ENCODE data around the gene TMEM198.

TMEM198 gene

DNA sequence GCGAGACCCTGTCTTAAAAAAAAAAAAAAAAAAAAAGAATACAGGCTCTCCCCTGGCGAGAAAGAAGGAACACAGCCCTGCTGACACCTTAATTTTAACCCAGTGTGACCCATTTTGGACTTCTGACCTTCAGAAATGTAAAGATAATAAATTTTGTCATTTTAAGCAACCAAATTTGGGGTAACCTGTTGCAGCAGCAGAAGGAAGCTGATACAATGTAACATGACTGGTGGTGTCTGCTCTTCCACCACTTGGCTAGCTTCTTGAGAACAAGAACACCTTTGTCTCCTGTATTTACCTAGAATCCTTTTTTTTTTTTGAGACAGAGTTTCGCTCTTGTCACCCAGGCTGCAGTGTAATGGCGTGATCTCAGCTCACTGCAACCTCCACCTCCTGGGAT, 47.3 kb downstream of the TMEM198 start:
- DNase-seq, result no peak

GRCh38 chr2:219592736-219593135, 48.9 kb downstream of the TMEM198 start:
- no peak for DNase-seq

- no peak for DNase-seq
Measured at GRCh38 chr2:219593154-219593553, 49.3 kb downstream of the TMEM198 start.

DNA sequence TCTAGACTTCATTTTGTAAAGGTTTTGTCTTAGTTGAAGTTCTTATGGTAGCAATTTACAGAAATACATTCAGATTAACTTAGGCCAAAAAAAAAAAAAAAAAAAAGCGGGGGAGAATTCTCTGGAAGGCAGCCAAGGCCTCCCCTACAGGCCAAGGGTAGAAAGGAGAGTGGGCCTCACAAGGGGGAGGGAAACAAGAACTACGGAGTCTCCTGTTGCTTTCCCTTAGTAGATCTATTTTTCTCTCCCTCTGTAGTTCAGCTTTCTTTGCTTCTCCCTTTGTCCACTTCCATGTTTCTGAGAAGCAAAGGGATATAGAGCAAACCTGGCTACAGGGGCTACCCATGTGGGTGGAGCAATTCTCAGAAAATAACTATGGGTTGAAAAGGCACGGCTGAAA, 51.4 kb downstream of the TMEM198 start:
- no peak for DNase-seq

- DNase-seq, result peak in 1 of 2 experiments; percentile 72
Measured at GRCh38 chr2:219596954-219597551, 53.2 kb downstream of the TMEM198 start.

GRCh38 chr2:219597552-219598307, 53.9 kb downstream of the TMEM198 start, which contains the start of gene STK11IP:
Gene STK11IP, plus strand, starts transcription at chr2:219597857. Its CDS starts 263 bp downstream, at chr2:219598120.
- peak; percentile 92 to 96 for DNase-seq

GRCh38 chr2:219598308-219599078, 54.7 kb downstream of the TMEM198 start:
- no peak for DNase-seq

Data from SW 1271 (cell line).